Measurements from ENCODE around the gene PNPT1. TPM values are rescaled to one million over a fixed set of nuclear protein-coding genes. Genes with fewer than 3 reads are reported as not detected.

PNPT1 gene
- polyA plus RNA-seq, 1 of the 3 experiments (the other 2 are of a cell fraction), result 11.7 TPM

- Histone ChIP-seq H4K20me1 (ENCODE audit: insufficient read depth) (no peaks in the 10 kb centered on the region), H3K79me2 (ENCODE audit: insufficient read depth) (peaks cover 42% of the 10 kb centered on the region), H2AFZ (ENCODE audit: low read depth) (no peak overlapping the region), H3K27ac (ENCODE audit: low read depth in 2 of 2, low read length in 1 of 2) (peak overlapping the region in 1 of 2 experiments; percentile 18; a peak in 2 of 4 replicates), H3K9me3 (no peaks in the 10 kb centered on the region), H3K9ac (no peak overlapping the region), H3K4me2 (no peak overlapping the region), H3F3A (replicated peaks; ENCODE audit: insufficient read depth) (peaks cover 8% of the 10 kb centered on the region), H3K4me3 (ENCODE audit: low read depth in 2 of 2, low read length in 1 of 2) (no peak overlapping the region), H3K4me1 (ENCODE audit: control insufficient read depth in 1 of 2, insufficient read depth in 2 of 2, low read depth in 1 of 2, low read length in 1 of 2) (0 out of 4 replicates have a peak, but pooled peaks cover 0 to 3% of the 10 kb centered on the region in 2 experiments), H3K36me3 (replicated peaks in 1 of 2; ENCODE audit: control insufficient read depth in 1 of 2, insufficient read depth in 2 of 2, low read length in 1 of 2) (peaks cover 4 to 35% of the 10 kb centered on the region in 2 experiments), H3K9me2 (no peaks in the 10 kb centered on the region), H3K27me3 (ENCODE audit: insufficient read depth) (no peaks in the 10 kb centered on the region)
- TF ChIP-seq JUND (IDR thresholded peaks at IDR 0.05) (no peak), USF1 (IDR thresholded peaks at IDR 0.05; ENCODE audit: borderline replicate concordance, low read depth) (no peak), SMC3 (IDR thresholded peaks at IDR 0.05; ENCODE audit: low read depth, low read length) (no peak), YY1 (IDR thresholded peaks at IDR 0.05; ENCODE audit: low read depth) (no peak), TAF1 (IDR thresholded peaks at IDR 0.05; ENCODE audit: borderline replicate concordance, low read depth, low read length) (no peak), RXRA (IDR thresholded peaks at IDR 0.05; ENCODE audit: borderline replicate concordance, low read depth) (no peak), IRF3 (IDR thresholded peaks at IDR 0.05; ENCODE audit: low read depth, low read length) (no peak), FOXM1 (IDR thresholded peaks at IDR 0.05; ENCODE audit: low read depth) (no peak), FOXJ3 (CRISPR knock-in tag; IDR thresholded peaks at IDR 0.05) (no peak), REST (IDR thresholded peaks at IDR 0.05; ENCODE audit: low read depth, low read length) (no peak), CHD2 (IDR thresholded peaks at IDR 0.05; ENCODE audit: low read length, partially characterized antibody) (no peak)
- TF ChIP-seq, protein P1, sequence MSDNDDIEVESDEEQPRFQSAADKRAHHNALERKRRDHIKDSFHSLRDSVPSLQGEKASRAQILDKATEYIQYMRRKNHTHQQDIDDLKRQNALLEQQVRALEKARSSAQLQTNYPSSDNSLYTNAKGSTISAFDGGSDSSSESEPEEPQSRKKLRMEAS (IDR thresholded peaks at IDR 0.05; ENCODE audit: low read depth), result no peak
- TF ChIP-seq, protein P2, sequence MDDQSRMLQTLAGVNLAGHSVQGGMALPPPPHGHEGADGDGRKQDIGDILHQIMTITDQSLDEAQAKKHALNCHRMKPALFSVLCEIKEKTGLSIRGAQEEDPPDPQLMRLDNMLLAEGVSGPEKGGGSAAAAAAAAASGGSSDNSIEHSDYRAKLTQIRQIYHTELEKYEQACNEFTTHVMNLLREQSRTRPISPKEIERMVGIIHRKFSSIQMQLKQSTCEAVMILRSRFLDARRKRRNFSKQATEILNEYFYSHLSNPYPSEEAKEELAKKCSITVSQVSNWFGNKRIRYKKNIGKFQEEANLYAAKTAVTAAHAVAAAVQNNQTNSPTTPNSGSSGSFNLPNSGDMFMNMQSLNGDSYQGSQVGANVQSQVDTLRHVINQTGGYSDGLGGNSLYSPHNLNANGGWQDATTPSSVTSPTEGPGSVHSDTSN (IDR thresholded peaks at IDR 0.05), result no peak
- ChIA-PET CTCF (no interaction called here), POLR2A (no interaction called here)
- no peak for DNase-seq
- 88% methylated on average over 1 of the region's 1 CpG for WGBS (ENCODE audit: low lambda C conversion rate)
Observed at GRCh38 chr2:55592130-55592529, 101.5 kb downstream of the PNPT1 start.

Data from SK-N-SH (cell line).